Kidney epithelial cell (primary cell): ENCODE data around the gene DOCK10. TPM values are rescaled to one million over a fixed set of nuclear protein-coding genes. Genes with fewer than 3 reads are reported as not detected.

Experiments
- DNase-seq: peaks from one replicate; pipeline ENCODE4 v3.0.0-alpha.2; 2010; ENCODE audit warnings: low read depth
- H3K27me3 ChIP-seq: 2 replicates; pipeline ENCODE4 v1.6.0; 2011; ENCODE audit warnings: low read length; ENCODE audit not compliant: control insufficient read depth, insufficient read depth
- H3K36me3 ChIP-seq: 2 replicates; pipeline ENCODE4 v1.5.1; 2011; ENCODE audit warnings: low read length; ENCODE audit not compliant: control insufficient read depth, insufficient read depth
- H3K4me3 ChIP-seq: 2 replicates; pipeline ENCODE4 v1.5.1; 2011; ENCODE audit warnings: low read depth, mild to moderate bottlenecking, control low read depth, low read length
- CTCF ChIP-seq: IDR thresholded peaks from 2 replicates; pipeline ENCODE4 v1.5.1; 2011; ENCODE audit warnings: mild to moderate bottlenecking, moderate library complexity, low read length, control low read depth, inconsistent platforms; ENCODE audit not compliant: insufficient read depth, poor library complexity, severe bottlenecking
- total RNA-seq: library from RNA; depleted of rRNA; stranded (reverse); fragments of >200 nt; gene quantifications from 2 replicates; pipeline ENCODE4 v1.2.3, GENCODE V29; 2015

DOCK10 gene
- total RNA-seq, 1 donor from 2014 or later: 5.0 TPM

GRCh38 chr2:224871813-224872212 lies 170.5 kb downstream of the DOCK10 start:
- TF ChIP-seq CTCF: no peak
- DNase-seq: no peak
- H3K36me3 ChIP-seq: no peaks in the 10 kb centered on the region
- no peak overlapping the region for H3K4me3 ChIP-seq
- no peaks in the 10 kb centered on the region for H3K27me3 ChIP-seq

GRCh38 chr2:224870341-224870740 lies 171.9 kb downstream of the DOCK10 start:
- H3K36me3 ChIP-seq: no peaks in the 10 kb centered on the region
- no peaks in the 10 kb centered on the region for H3K27me3 ChIP-seq
- no peak overlapping the region for H3K4me3 ChIP-seq
- DNase-seq: no peak
- no peak for TF ChIP-seq CTCF

- Histone ChIP-seq H3K4me3 (no peak overlapping the region), H3K27me3 (no peaks in the 10 kb centered on the region), H3K36me3 (no peaks in the 10 kb centered on the region)
- TF ChIP-seq CTCF: no peak
- DNase-seq: no peak
Observed at GRCh38 chr2:224869601-224870233, 172.6 kb downstream of the DOCK10 start.

- H3K36me3 ChIP-seq: no peaks in the 10 kb centered on the region
- DNase-seq: no peak
- H3K4me3 ChIP-seq: no peak overlapping the region
- TF ChIP-seq CTCF: no peak
- no peaks in the 10 kb centered on the region for H3K27me3 ChIP-seq
Observed at GRCh38 chr2:224865016-224865415, 177.3 kb downstream of the DOCK10 start.

GRCh38 chr2:224861266-224861665 lies 181.0 kb downstream of the DOCK10 start:
- H3K4me3 ChIP-seq: no peak overlapping the region
- H3K27me3 ChIP-seq: no peaks in the 10 kb centered on the region
- DNase-seq: no peak
- no peaks in the 10 kb centered on the region for H3K36me3 ChIP-seq
- TF ChIP-seq CTCF: no peak

- H3K27me3 ChIP-seq: no peaks in the 10 kb centered on the region
- H3K4me3 ChIP-seq: no peak overlapping the region
- TF ChIP-seq CTCF: no peak
- H3K36me3 ChIP-seq: no peaks in the 10 kb centered on the region
- DNase-seq: no peak
Observed at GRCh38 chr2:224860786-224861185, 181.5 kb downstream of the DOCK10 start.
